ENCODE results near the gene PDE4B. TPM values are rescaled to one million over a fixed set of nuclear protein-coding genes. Genes with fewer than 3 reads are reported as not detected.

Gene PDE4B
- 79.5 TPM for total RNA-seq

DNA sequence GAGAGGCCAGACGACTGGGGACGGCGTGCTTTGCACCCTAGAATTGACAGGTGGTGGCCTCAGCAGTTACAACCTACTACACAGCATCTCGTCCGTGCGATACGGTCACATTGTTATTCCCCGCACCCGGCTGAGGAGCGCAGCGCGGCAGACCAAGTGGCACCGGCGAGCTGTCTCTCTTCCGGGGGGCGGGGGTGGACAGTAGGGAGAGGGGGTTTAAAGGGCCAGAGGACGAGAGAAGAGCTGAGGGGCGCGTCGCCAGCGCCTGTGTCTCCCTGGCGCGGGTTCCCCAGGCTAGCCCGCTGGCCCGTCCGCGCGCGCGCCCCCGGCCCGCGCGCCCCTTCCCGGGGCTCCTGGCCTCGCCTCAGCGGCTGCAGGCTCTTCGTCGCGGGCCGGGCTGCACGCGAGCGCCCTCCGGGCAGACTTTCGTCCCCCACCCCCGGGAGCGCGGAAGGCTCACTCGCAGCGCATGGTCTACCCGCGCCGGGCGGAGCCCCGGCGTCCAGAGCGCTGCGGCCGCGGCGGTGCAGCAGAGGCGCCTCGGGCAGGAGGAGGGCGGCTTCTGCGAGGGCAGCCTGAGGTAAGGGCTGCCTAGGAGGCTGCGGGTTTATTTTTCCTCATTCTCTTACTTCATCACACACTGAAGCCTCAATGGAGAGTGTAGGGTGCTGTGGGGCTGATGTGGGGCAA, at the start of gene PDE4B:
PDE4B (plus strand) TSS at position 227 of the 690 bp plus-strand sequence.

Data from camera-type eye (tissue), 1 donor.